Breast epithelium (tissue), 3 donors: ENCODE results near the gene SIM2.

Experiments used
- CTCF ChIP-seq, 3 donors: fragments of 450-650 bp; IDR thresholded peaks; one replicate each; pipeline ENCODE4 v1.5.1; 2016 to 2017; ENCODE audit warnings: antibody characterized with exemption in 3 of 3, mild to moderate bottlenecking in 3 of 3, moderate library complexity in 3 of 3
- POLR2A ChIP-seq: fragments of 450-650 bp; IDR thresholded peaks from one replicate; pipeline ENCODE4 v1.6.1; 2016; ENCODE audit warnings: antibody characterized with exemption, mild to moderate bottlenecking, moderate library complexity

- TF ChIP-seq POLR2A (no peak), CTCF (IDR thresholded peaks at IDR 0.05) (no peak)
Measured at GRCh38 chr21:36791180-36791579, 92.3 kb downstream of the SIM2 start.
